Omental fat pad (tissue), 4 donors: ENCODE data around the gene SMKR1. TPM values are rescaled to one million over a fixed set of nuclear protein-coding genes. Genes with fewer than 3 reads are reported as not detected.
A peak's percentile ranks its signal among the peaks of the same experiment; 100 is the strongest.
"Not testable (repeated sequence)": the region's sequence is repeated elsewhere in the genome, so short reads cannot be mapped to it uniquely, and the experiment has no call there.

Source experiments
- ATAC-seq: fragments of 150-250 bp; one replicate; pipeline ENCODE4 v1.9.1; 2016; ENCODE audit warnings: mild to moderate bottlenecking, moderate library complexity; ENCODE audit not compliant: low FRiP score
- DNase-seq: peaks from one replicate; pipeline ENCODE4 v3.0.0-alpha.2; 2019; ENCODE audit warnings: low spot score
- total RNA-seq, 4 donors: library from RNA; depleted of rRNA; stranded (reverse); fragments of >200 nt; gene quantifications; one replicate each; pipeline ENCODE4 v1.1.0, GENCODE V29; 2016
- TF ChIP-seq, protein P1 (sequence below), 3 donors: fragments of 450-650 bp; IDR thresholded peaks; one replicate each; pipeline ENCODE4 v1.5.1; 2016 to 2017; ENCODE audit warnings: antibody characterized with exemption in 3 of 3, mild to moderate bottlenecking in 3 of 3, moderate library complexity in 2 of 3

The SMKR1 gene
- total RNA-seq, 4 donors from 2014 or later: 0.69 TPM; not detected in 3

DNA sequence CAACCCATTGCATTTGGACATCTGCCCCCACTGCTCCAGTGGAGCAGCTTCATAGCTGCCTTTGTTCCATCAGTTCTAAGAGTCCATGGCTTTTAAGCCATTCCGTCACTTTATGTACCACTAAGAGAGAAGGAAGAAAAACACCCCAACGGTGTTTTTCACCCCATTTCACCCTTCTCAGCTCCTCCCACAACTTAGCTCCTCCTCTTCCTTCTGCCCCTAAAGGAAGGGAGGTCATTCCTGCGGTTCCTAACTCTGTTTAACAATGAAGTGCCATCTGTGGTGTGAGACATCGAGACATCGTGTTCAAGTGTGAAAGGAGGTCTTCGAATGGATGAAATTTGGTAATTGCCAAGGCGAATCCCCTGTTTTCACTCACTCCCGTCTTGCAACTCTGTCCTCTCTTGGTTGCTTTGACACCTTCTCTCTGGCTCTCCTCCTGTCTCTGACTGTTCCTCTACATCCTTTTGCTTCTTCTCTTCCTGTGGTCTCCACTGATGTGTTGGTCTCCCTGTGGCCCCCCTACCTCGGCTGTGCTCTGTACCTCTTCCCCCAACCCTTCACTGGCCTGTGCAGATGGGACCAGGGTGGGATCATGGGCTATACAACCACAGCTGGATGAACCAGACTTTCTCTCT is 23.0 kb downstream of the SMKR1 start:
- TF ChIP-seq, protein P1, sequence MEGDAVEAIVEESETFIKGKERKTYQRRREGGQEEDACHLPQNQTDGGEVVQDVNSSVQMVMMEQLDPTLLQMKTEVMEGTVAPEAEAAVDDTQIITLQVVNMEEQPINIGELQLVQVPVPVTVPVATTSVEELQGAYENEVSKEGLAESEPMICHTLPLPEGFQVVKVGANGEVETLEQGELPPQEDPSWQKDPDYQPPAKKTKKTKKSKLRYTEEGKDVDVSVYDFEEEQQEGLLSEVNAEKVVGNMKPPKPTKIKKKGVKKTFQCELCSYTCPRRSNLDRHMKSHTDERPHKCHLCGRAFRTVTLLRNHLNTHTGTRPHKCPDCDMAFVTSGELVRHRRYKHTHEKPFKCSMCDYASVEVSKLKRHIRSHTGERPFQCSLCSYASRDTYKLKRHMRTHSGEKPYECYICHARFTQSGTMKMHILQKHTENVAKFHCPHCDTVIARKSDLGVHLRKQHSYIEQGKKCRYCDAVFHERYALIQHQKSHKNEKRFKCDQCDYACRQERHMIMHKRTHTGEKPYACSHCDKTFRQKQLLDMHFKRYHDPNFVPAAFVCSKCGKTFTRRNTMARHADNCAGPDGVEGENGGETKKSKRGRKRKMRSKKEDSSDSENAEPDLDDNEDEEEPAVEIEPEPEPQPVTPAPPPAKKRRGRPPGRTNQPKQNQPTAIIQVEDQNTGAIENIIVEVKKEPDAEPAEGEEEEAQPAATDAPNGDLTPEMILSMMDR (IDR thresholded peaks at IDR 0.05): no peak
- no peak for ATAC-seq
- no peak for DNase-seq

DNA sequence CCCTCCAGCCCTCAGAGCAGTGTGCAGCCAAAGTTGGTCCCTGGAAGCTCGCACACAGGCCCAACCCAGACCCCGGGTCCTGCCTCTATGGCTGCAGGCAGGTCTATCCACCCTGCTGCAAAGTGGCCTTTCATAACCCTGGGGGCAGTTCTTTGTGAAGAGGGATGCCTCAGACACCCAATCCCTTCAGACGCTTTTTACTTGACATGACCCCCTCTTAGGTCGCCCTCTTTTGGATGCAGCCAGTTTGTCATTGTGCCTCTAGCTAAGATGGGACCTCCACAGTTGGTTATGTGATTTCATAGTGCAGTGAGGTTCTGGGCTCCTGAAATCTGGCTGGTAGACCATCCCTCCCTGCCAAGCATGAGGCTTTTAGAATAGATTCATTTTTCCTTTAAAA is 27.3 kb downstream of the SMKR1 start:
- TF ChIP-seq, protein P1 (IDR thresholded peaks at IDR 0.05): no peak

DNA sequence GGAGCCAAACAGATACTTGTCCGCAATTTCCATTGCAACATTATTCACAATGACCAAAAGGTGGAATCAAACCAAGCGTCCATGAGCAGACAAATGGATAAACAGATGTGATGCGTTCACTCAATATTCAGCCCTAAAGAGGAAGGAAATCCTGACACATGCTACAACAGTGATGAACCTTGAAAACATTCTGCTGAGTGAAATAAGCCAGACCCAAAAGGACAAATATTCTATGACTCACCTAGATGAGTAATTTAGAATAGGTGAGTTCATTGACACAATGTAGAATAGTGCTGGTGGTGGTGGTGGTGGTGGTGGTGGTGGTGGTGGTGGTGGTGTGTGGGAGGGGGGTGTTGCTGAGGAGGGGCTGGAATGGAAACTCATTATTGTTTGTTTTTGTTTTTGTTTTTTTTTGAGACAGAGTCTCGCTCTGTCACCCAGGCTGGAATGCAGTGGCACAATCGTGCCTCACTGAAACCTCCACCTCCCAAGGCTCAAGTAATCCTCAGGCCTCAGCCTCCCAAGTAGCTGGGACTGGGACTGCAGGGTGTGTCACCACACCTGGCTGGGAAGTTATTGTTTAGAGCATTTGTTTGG is 28.6 kb downstream of the SMKR1 start:
- ATAC-seq (peak; percentile 36), DNase-seq (no peak)
- TF ChIP-seq, protein P1 (IDR thresholded peaks at IDR 0.05): no peak

More for the DNA sequence above, 27.3 kb downstream of the SMKR1 start:
- ATAC-seq (no peak), DNase-seq (no peak)

DNA sequence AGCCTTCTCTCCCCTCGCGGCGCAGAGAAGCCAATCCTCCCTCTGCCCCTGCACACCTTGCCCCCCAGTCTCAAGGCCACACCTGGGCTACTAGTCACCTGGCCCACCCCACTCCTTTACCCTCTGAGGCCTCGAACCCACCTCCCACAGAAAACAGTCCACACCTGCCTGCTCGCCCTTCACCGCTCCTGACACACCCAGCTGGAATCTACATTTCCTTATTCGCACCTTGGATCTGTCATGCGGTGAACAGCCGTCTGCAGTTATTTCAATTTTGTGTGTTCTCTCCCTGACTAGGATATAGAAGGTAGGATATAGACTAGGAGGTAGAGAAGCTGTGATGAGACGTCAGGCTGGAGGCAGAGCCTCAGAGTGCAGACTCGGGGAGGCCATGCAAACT is 29.4 kb downstream of the SMKR1 start:
- TF ChIP-seq, protein P1 (IDR thresholded peaks at IDR 0.05): no peak
- ATAC-seq: no peak

GRCh38 chr7:129532375-129532774 is 30.0 kb downstream of the SMKR1 start:
- TF ChIP-seq, protein P1 (IDR thresholded peaks at IDR 0.05): no peak
- ATAC-seq: no peak
- no peak for DNase-seq

More for the DNA sequence above, 29.4 kb downstream of the SMKR1 start:
- no peak for DNase-seq

- ATAC-seq, DNase-seq: not testable (repeated sequence)
Observed at GRCh38 chr7:129534558-129535274, 32.4 kb downstream of the SMKR1 start.

DNA sequence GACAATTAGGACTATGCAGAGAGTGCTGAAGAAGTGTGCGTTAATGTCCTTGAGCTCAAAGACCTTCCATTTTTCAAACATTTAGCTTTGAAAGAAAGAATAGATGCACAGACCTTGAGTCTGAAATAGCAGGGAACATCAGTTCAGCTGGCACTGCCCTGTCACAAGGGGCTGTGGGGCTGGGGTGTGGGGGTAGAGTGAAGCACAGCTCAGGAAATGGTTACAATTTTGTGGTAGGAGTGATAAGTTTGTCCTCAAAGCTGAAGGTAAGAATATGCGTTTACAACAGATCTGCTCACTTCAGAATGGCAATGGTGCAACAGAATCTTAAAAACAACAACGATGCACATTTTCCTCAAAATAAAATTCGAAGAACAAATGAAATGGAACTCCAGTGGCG is 33.6 kb downstream of the SMKR1 start:
- TF ChIP-seq, protein P1 (IDR thresholded peaks at IDR 0.05): no peak
- ATAC-seq: no peak
- no peak for DNase-seq
